Skeletal muscle satellite cell (primary cell): ENCODE data around the gene NOXRED1. TPM values are rescaled to one million over a fixed set of nuclear protein-coding genes. Genes with fewer than 3 reads are reported as not detected.

Experiments
- H3K27me3 ChIP-seq: 2 replicates; pipeline ENCODE4 v1.7.0; 2013; ENCODE audit warnings: low read length; ENCODE audit not compliant: control insufficient read depth, insufficient read depth
- H3K36me3 ChIP-seq: 2 replicates; pipeline ENCODE4 v1.7.0; 2013; ENCODE audit warnings: mild to moderate bottlenecking, control low read depth, low read length; ENCODE audit not compliant: insufficient read depth
- H3K4me1 ChIP-seq: 2 replicates; pipeline ENCODE4 v1.7.0; 2013; ENCODE audit warnings: low read length; ENCODE audit not compliant: control insufficient read depth, insufficient read depth
- H3K4me2 ChIP-seq: 2 replicates; pipeline ENCODE4 v1.7.0; 2013; ENCODE audit warnings: mild to moderate bottlenecking, low read length
- H3K4me3 ChIP-seq: 2 replicates; pipeline ENCODE4 v1.7.0; 2013; ENCODE audit warnings: low read length
- H3K9ac ChIP-seq: 2 replicates; pipeline ENCODE4 v1.7.0; 2013; ENCODE audit warnings: mild to moderate bottlenecking, low read depth, low read length, moderate library complexity
- H3K9me3 ChIP-seq: replicated peaks from 2 replicates; pipeline ENCODE4 v1.7.0; 2013; ENCODE audit warnings: mild to moderate bottlenecking, control low read depth, low read length
- total RNA-seq: library from RNA; depleted of rRNA; stranded (reverse); fragments of >200 nt; gene quantifications from 2 replicates; pipeline ENCODE4 v1.2.3, GENCODE V29; 2012; rRNA removed

Gene NOXRED1, protein sequence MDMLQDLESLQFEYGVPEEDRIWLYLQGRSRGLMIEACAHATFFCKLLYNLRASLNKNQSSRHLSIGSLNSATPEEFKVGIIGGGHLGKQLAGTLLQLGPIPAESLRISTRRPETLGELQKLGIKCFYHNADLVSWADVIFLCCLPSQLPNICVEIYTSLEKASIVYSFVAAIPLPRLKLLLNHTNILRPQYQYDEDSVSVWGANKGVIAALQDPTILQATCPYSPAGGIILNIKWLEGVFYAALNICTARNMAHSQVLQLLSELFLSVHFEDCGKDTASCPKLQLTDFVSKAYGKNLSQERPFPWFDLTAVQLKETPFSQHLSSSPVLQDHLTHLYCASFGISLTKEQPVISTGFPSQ
- 0.66 TPM in 1 of 2 replicates, not detected in the other for total RNA-seq

DNA sequence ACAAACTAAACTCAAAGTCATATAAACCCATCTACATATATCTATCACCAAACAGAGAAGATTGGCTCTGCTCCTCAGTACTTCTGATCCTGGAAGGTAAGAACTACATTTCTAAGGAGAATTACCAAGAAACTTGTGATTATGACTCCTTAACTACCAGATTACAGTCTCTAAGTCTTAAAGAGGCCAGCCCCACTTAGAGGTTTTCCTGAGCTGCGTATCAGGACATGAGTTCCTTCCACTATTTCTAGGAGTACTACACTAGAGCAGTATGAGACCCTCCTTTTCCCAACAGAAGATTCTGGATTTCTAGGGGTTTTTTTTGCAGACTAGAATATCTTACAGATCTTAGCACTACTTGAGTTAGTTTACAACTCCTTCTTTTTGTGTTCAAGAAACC, at the start of gene NOXRED1:
TSS of gene NOXRED1 (minus strand) at position 101 of the 400 bp plus-strand sequence. CDS start 634 bp downstream, outside the sequence.
- Histone ChIP-seq H3K36me3 (peaks cover 47% of the 10 kb centered on the region), H3K4me1 (peaks cover 9% of the 10 kb centered on the region), H3K27me3 (no peaks in the 10 kb centered on the region), H3K4me3 (no peak within 1 kb of the TSS), H3K9me3 (no peaks in the 10 kb centered on the region), H3K9ac (no peak within 1 kb of the TSS), H3K4me2 (no peak within 1 kb of the TSS)

GRCh38 chr14:77470224-77470870, 47.0 kb upstream of the NOXRED1 start:
- Histone ChIP-seq H3K4me1 (no peaks in the 10 kb centered on the region), H3K4me3 (no peak overlapping the region)

DNA sequence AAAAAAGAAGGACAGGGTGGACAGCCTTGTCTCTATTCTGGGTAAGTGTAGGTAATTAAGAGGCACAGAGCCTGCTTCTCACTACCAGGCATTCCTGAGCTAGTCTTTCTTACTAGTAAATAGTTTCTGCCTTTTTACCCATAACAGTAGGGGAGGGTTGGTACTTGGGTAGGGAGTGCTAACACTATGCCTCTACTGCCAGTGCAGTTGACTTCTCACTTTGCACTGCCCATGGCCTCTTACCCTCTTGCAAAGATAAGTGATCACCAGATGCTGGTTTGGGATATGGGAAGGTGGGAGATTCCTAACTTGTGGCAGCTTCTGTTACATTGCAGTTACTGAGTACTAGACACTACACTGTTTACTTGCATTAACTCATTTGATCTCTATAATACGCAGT, 46.2 kb upstream of the NOXRED1 start:
- Histone ChIP-seq H3K9me3 (no peaks in the 10 kb centered on the region), H3K4me1 (no peaks in the 10 kb centered on the region), H3K27me3 (peaks cover 20% of the 10 kb centered on the region), H3K4me2 (no peak overlapping the region), H3K36me3 (peaks cover 42% of the 10 kb centered on the region), H3K9ac (no peak overlapping the region), H3K4me3 (no peak overlapping the region)

More at GRCh38 chr14:77470224-77470870, 47.0 kb upstream of the NOXRED1 start:
- H3K4me2 ChIP-seq, result no peak overlapping the region
- no peaks in the 10 kb centered on the region for H3K9me3 ChIP-seq
- H3K9ac ChIP-seq, result no peak overlapping the region
- peaks cover 28% of the 10 kb centered on the region for H3K27me3 ChIP-seq
- peaks cover 33% of the 10 kb centered on the region for H3K36me3 ChIP-seq

GRCh38 chr14:77469067-77469505, 45.8 kb upstream of the NOXRED1 start:
- Histone ChIP-seq H3K36me3 (peaks cover 46% of the 10 kb centered on the region), H3K4me1 (no peaks in the 10 kb centered on the region), H3K9ac (no peak overlapping the region), H3K9me3 (no peaks in the 10 kb centered on the region), H3K4me2 (no peak overlapping the region), H3K4me3 (no peak overlapping the region), H3K27me3 (peaks cover 15% of the 10 kb centered on the region)

- Histone ChIP-seq H3K36me3 (peaks cover 58% of the 10 kb centered on the region), H3K9ac (no peak overlapping the region), H3K27me3 (peaks cover 11% of the 10 kb centered on the region), H3K9me3 (no peaks in the 10 kb centered on the region), H3K4me2 (no peak overlapping the region), H3K4me1 (no peaks in the 10 kb centered on the region), H3K4me3 (no peak overlapping the region)
These were observed 44.5 kb upstream of the NOXRED1 start for GRCh38 chr14:77467801-77468200.

GRCh38 chr14:77459072-77459723, 35.9 kb upstream of the NOXRED1 start:
- Histone ChIP-seq H3K4me3 (peak overlapping the region; percentile 84), H3K9ac (peak overlapping the region; percentile 87), H3K9me3 (no peaks in the 10 kb centered on the region), H3K27me3 (no peaks in the 10 kb centered on the region), H3K4me1 (peaks cover 12% of the 10 kb centered on the region), H3K4me2 (peak overlapping the region; percentile 90), H3K36me3 (peaks cover 40% of the 10 kb centered on the region)

DNA sequence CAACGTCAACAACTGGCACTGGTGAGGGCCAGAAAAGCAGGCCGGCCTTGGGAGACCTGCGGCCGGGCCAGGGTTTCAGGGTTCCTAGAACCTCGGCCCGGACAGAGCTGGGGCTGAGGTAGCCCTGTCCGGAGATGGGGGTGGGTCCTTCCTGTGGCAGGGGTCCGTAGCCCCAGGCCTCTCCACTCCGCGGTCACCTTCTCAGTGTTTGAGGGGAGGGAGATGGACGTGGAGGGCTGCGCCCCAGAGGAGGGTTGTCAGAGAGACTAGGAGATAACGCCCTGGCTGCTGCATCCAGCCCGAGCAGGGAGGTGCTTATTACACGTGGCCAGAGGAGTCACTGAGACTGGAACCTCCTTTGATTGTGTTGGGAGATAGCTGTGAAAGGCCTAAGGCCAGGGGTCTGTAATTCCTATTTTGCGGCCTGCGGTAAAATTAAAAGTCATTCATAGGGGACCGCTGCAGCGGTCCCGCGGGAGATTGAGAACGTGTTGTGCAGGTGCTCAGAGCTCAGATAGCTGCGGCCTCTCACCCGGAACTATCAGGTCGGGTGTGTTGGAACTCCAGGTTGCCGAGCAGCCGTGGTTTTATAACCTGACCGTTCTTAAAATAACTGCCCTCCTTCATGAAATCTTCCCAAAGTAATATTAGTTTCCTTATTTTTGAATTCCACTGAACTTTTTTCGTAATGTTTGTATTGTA, 35.1 kb upstream of the NOXRED1 start:
- H3K27me3 ChIP-seq, result no peaks in the 10 kb centered on the region
- peaks cover 12% of the 10 kb centered on the region for H3K4me1 ChIP-seq
- peaks cover 33% of the 10 kb centered on the region for H3K36me3 ChIP-seq
- no peaks in the 10 kb centered on the region for H3K9me3 ChIP-seq
- peak overlapping the region; percentile 84 for H3K4me3 ChIP-seq
- H3K4me2 ChIP-seq, result peak overlapping the region; percentile 90
- H3K9ac ChIP-seq, result peak overlapping the region; percentile 87

GRCh38 chr14:77457522-77458248, 34.4 kb upstream of the NOXRED1 start, which contains the start of the genes AHSA1 and VIPAS39:
AHSA1 (plus strand) TSS chr14:77458093; CDS start chr14:77458190, 97 bp downstream.
VIPAS39 (minus strand) TSS chr14:77457601; CDS start chr14:77454102, 3,499 bp downstream.
- Histone ChIP-seq H3K4me2 (peak within 1 kb of the TSS; percentile 90), H3K4me3 (peak within 1 kb of the TSS; percentile 84), H3K9me3 (no peaks in the 10 kb centered on the region), H3K4me1 (peaks cover 12% of the 10 kb centered on the region), H3K9ac (peak within 1 kb of the TSS; percentile 87), H3K36me3 (peaks cover 31% of the 10 kb centered on the region), H3K27me3 (no peaks in the 10 kb centered on the region)

DNA sequence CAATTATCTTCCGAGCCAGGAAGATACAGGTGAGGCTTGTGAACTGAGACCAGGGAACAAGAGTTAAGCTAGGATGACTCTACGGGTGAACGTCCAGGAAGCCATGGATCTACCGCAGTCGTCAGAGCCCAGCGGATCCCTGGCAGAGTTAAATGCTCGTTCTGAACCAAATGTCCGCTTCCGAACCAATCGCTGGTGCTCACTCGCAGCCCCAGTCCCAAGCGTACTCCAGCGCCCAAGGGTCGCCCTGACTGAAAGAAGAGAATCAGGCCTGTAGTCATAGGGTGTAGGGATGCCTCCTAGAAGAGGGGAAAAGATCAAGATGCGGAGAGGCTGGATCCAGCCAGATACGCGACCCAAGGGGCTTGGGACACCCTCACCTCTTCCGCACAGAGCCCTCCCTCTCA, 33.8 kb upstream of the NOXRED1 start:
- Histone ChIP-seq H3K4me2 (peak overlapping the region; percentile 87), H3K9me3 (no peaks in the 10 kb centered on the region), H3K4me3 (peak overlapping the region; percentile 84), H3K4me1 (peaks cover 12% of the 10 kb centered on the region), H3K27me3 (no peaks in the 10 kb centered on the region), H3K9ac (peak overlapping the region; percentile 82), H3K36me3 (peaks cover 25% of the 10 kb centered on the region)

DNA sequence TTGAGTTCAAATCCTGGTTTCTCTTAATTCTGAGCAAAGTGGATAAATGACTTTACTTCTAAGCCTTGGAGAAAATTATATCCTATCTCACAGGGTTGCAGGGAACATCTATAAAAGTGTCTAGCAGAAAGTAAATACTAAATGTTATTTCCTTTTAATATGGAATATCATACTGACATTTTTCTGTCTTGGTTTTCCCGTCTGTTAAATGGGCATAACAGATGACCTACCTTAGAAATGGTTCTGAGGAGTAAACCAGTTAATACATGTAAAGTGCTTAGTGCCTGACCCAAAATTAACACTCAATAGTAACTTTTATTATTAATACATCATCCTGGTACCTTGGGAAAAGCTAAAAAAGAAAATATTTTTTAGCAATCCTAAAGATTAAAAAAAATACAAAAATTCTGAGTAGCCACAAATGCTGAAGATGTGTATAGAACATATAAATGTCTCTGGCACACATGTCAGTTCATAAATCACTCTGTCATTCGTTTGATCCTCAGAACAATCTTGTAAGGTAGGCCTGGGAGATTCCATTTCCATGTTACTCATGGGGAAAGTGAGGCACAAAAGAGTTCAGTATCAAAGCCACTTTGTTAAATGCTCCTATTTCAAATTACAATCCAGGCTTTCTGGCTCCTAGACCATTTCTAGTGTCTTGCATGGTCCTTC, 32.8 kb upstream of the NOXRED1 start:
- Histone ChIP-seq H3K9ac (peak overlapping the region; percentile 82), H3K4me3 (peak overlapping the region; percentile 84), H3K9me3 (no peaks in the 10 kb centered on the region)

More for the DNA sequence above, 32.8 kb upstream of the NOXRED1 start:
- peaks cover 23% of the 10 kb centered on the region for H3K36me3 ChIP-seq
- peaks cover 12% of the 10 kb centered on the region for H3K4me1 ChIP-seq
- no peaks in the 10 kb centered on the region for H3K27me3 ChIP-seq
- H3K4me2 ChIP-seq, result peak overlapping the region; percentile 87
